GM12875 (cell line): ENCODE measurements around the gene AMOTL1.

Experiments used
- H3K4me3 ChIP-seq: one replicate; pipeline ENCODE4 v1.5.1; 2011; ENCODE audit warnings: low read depth, low read length, control low read depth
- CTCF ChIP-seq: IDR thresholded peaks from 2 replicates; pipeline ENCODE4 v1.5.1; 2011; ENCODE audit warnings: low read depth, mild to moderate bottlenecking, control low read depth, inconsistent platforms, low read length, moderate library complexity, borderline replicate concordance; ENCODE audit not compliant: insufficient read depth

Gene AMOTL1

DNA sequence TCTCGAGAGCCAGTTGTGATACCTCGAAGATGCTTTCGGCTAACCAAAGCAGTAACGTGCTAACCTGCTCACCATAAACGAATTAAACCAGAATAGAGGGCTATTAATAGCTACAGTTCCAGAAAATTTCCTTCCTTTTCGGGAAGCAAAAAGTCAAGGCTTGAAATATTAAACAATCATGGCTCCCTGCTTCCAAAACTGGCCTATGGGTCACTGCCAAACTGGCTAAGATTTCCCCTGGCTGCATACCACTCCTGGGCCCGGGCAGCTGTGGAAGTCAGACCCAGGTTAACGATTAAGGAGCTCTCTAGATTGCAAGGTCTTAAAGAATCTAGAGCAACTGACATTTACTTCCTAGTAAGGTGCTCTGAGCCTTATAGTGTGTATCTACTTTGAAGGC is 1.7 kb downstream of the AMOTL1 start:
- no peak for TF ChIP-seq CTCF
- no peak overlapping the region for H3K4me3 ChIP-seq

GRCh38 chr11:94770563-94771120 is 2.5 kb downstream of the AMOTL1 start:
- H3K4me3 ChIP-seq, result no peak overlapping the region
- no peak for TF ChIP-seq CTCF

- TF ChIP-seq CTCF, result no peak
- H3K4me3 ChIP-seq, result no peak overlapping the region
Observed at GRCh38 chr11:94771390-94771789, 3.2 kb downstream of the AMOTL1 start.

GRCh38 chr11:94771951-94772350 is 3.8 kb downstream of the AMOTL1 start:
- TF ChIP-seq CTCF, result no peak
- H3K4me3 ChIP-seq, result no peak overlapping the region

DNA sequence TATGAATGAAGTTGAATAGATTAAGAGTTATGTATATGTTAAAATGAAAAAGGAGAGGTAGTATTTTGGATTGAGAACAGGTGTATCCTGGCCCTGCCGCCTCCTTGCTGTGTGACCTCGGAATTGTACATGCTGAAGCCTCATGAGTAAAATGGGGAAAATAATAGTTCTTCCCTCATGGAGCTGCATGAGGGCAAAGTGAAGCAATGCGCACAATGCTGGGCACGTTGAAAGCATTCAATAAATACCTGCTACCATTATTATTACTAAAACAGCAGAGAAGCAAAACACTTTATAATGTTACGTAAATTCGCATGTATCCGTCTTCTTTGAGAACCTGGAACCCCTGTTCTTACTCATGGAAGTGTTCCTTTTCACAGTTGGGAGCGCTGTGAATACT is 5.7 kb downstream of the AMOTL1 start:
- H3K4me3 ChIP-seq, result no peak overlapping the region
- TF ChIP-seq CTCF, result no peak

DNA sequence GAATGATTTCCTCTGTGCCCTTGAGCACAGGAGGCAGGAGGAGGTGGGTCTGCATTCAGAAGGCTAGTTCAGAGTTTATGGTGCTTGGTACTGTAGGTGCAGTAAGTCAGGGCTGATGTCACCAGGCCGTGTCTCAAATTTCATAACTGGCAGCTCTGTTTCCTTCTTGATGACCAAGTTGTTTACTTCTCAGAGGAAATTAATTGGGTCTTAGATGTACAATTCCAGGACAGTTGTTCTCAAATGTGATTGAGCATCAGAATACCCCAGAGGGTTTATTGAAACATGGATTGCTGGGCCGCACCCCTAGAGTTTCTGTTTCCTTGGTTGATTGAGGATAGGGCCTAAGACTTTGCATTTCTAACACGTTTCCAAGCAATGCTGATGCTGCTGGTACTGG is 6.2 kb downstream of the AMOTL1 start:
- H3K4me3 ChIP-seq, result no peak overlapping the region
- no peak for TF ChIP-seq CTCF

- TF ChIP-seq CTCF, result no peak
- no peak overlapping the region for H3K4me3 ChIP-seq
Observed at GRCh38 chr11:94775567-94776327, 7.6 kb downstream of the AMOTL1 start.
